Astrocyte (in vitro differentiated cells and primary cell): ENCODE data around the gene RNU6-1.

Source experiments
- CTCF ChIP-seq: IDR thresholded peaks from 2 replicates; pipeline ENCODE4 v1.5.1; 2011; ENCODE audit warnings: low read depth, mild to moderate bottlenecking, inconsistent platforms, low read length, moderate library complexity; ENCODE audit not compliant: insufficient read depth
- EZH2 ChIP-seq: IDR thresholded peaks from 2 replicates; pipeline ENCODE4 v1.6.1; 2012; ENCODE audit warnings: mild to moderate bottlenecking, low read length, inconsistent platforms; ENCODE audit not compliant: insufficient read depth

DNA sequence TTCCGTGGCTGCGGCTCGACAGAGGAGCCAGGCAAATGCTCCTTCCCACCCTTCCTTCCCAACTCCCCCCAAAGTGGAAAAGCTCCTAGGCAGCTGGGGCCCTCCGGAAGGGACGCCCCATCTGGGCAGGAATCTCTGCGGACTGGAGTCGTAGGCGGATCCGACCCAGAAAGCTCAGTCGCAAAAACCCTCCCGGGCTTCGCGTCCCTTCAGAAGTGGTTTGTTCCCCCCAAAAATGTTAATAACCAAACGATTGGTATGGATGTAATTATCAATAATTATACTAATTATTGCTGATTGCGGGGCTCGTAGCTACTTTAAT lies 3.8 kb downstream of the RNU6-1 start:
- TF ChIP-seq EZH2 (no peak), CTCF (no peak)
